ENCODE results near the gene ACAD8.
A peak's percentile ranks its signal among the peaks of the same experiment; 100 is the strongest.

GRCh38 chr11:134253188-134253993 lies at the start of gene ACAD8, which contains the start of gene THYN1:
- TF ChIP-seq CTCF (IDR thresholded peaks at IDR 0.05 in 2 of 3, conservative IDR thresholded peaks at IDR 0.05 in 1 of 3; ENCODE audit: control insufficient read depth in 2 of 3, extremely low read depth in 1 of 3, insufficient read depth in 1 of 3, low read depth in 3 of 3, low read length in 3 of 3) (no peak), TCF12 (IDR thresholded peaks at IDR 0.05; ENCODE audit: low read depth, low read length) (0 out of 2 replicates have a peak, but pooled peaks have one; percentile 46), POLR2AphosphoS2 (IDR thresholded peaks at IDR 0.05; ENCODE audit: low read depth, low read length) (peak; percentile 70; the same call in 1 of the 2 replicates), EP300 (IDR thresholded peaks at IDR 0.05; ENCODE audit: borderline replicate concordance in 1 of 2, control insufficient read depth in 1 of 2, low read depth in 2 of 2, low read length in 2 of 2) (no peak), CHD2 (IDR thresholded peaks at IDR 0.05; ENCODE audit: borderline replicate concordance, low read depth, low read length) (peak; percentile 58; the same call in 1 of the 2 replicates), EZH2 (IDR thresholded peaks at IDR 0.05; ENCODE audit: borderline replicate concordance, control insufficient read depth, low read depth, low read length) (no peak), SRF (IDR thresholded peaks at IDR 0.05; ENCODE audit: low read depth in 2 of 2, low read length in 2 of 2) (no peak)
- TF ChIP-seq, protein P1, sequence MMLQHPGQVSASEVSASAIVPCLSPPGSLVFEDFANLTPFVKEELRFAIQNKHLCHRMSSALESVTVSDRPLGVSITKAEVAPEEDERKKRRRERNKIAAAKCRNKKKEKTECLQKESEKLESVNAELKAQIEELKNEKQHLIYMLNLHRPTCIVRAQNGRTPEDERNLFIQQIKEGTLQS (IDR thresholded peaks at IDR 0.05; ENCODE audit: borderline replicate concordance, extremely low read depth, low read depth, low read length) = no peak

Measured in GM12878 (cell line).